Gastrocnemius medialis (tissue), 4 donors: ENCODE data around the gene CBFA2T2. TPM values are rescaled to one million over a fixed set of nuclear protein-coding genes. Genes with fewer than 3 reads are reported as not detected.

Experiments used
- ATAC-seq, 2 donors: fragments of 150-250 bp; one replicate each; pipeline ENCODE4 v1.9.1; 2016
- DNase-seq, 2 donors: peaks; one replicate each; pipeline ENCODE4 v3.0.0-alpha.2; 2019
- H3K27ac ChIP-seq, 4 donors: fragments of 200-600 bp; sonication (generic); 1 replicate in 1 of 4; 2 replicates in 3 of 4; pipeline ENCODE4 v1.5.1; 2016 to 2018; ENCODE audit warnings: mild to moderate bottlenecking in 2 of 4, moderate library complexity in 1 of 4
- H3K27me3 ChIP-seq, 3 donors: fragments of 200-600 bp; sonication (generic) in 2 of 3; 1 replicate in 1 of 3; 2 replicates in 2 of 3; pipeline versions ENCODE4 v1.5.1 to v1.6.0; 2016 to 2019; ENCODE audit warnings: mild to moderate bottlenecking in 1 of 3, moderate library complexity in 1 of 3
- H3K36me3 ChIP-seq, 2 donors: fragments of 200-600 bp; sonication (generic) in 1 of 2; one replicate each; pipeline ENCODE4 v1.5.1; 2017 to 2018
- H3K4me1 ChIP-seq, 2 donors: fragments of 200-600 bp; sonication (generic) in 1 of 2; one replicate each; pipeline ENCODE4 v1.5.1; 2016 to 2017; ENCODE audit warnings: mild to moderate bottlenecking in 2 of 2
- H3K4me3 ChIP-seq, 4 donors: fragments of 200-600 bp; sonication (generic) in 3 of 4; 1 replicate in 1 of 4; 2 replicates in 3 of 4; pipeline ENCODE4 v1.5.1; 2016 to 2019; ENCODE audit warnings: mild to moderate bottlenecking in 2 of 4
- H3K9me3 ChIP-seq, 3 donors: fragments of 200-600 bp; sonication (generic) in 2 of 3; 1 replicate in 1 of 3; 2 replicates in 2 of 3; pipeline ENCODE4 v1.5.1; 2016 to 2019
- POLR2A ChIP-seq, 2 donors: fragments of 450-650 bp; IDR thresholded peaks; one replicate each; pipeline ENCODE4 v1.6.1; 2017; ENCODE audit warnings: antibody characterized with exemption in 2 of 2, mild to moderate bottlenecking in 2 of 2, moderate library complexity in 2 of 2
- in situ Hi-C, 4 donors: fragments of 200-750 bp; cut with MboI; loops; one replicate each; pipeline versions ENCODE4 v1.15.0 to v1.8.0; 2017; ENCODE audit warnings: low sequenced_read_pairs in 4 of 4
- intact Hi-C: fragments of 100-400 bp; cut with DNase I; formaldehyde crosslinking; loops from one replicate; pipeline ENCODE4 v1.15.1; 2023; ENCODE audit warnings: low total_unique reads
- total RNA-seq, 4 donors: library from RNA; depleted of rRNA; stranded (reverse); fragments of >200 nt; gene quantifications; one replicate each; pipeline versions ENCODE4 v1.1.0 to v1.2.3, GENCODE V29; 2016
- TF ChIP-seq, protein P1 (sequence below), 5 experiments: fragments of 450-650 bp in 3 of 5; fragments of 200-600 bp in 2 of 5; sonication (generic) in 2 of 5; IDR thresholded peaks in 4 of 5; conservative IDR thresholded peaks in 1 of 5; 1 replicate in 4 of 5; 2 replicates in 1 of 5; pipeline ENCODE4 v1.5.1; 2016 to 2019; ENCODE audit warnings: antibody characterized with exemption in 5 of 5, mild to moderate bottlenecking in 3 of 5, moderate library complexity in 3 of 5

CBFA2T2 gene
- total RNA-seq, 4 donors from 2014 or later: 6.9 to 8.9 (median 7.9) TPM

DNA sequence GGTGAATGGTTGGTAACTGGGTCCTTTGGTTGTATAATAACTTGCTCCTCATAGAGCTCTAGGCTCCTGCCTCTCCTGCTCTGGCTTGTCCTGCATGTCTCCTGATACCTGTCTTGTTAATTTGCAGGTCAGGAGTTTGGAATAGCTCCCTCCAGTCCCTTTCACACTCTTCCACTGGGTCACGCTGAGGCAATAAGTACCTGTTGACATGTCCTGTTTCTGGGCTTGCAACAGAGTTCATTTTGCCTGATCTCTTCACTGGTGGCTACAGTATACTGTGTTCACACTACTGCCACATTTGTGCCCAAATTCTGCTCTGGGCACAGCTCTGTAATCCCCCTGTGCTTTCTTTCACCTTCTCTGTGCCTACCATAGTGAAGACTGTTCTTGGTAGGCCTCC, 146.9 kb downstream of the CBFA2T2 start:
- intact Hi-C loops (no loop called here), in situ Hi-C loops (no loop called here)
- no peak for DNase-seq
- no peaks in the 10 kb centered on the region for H3K9me3 ChIP-seq
- peaks cover 0 to 4% of the 10 kb centered on the region in 2 donors for H3K4me1 ChIP-seq
- no peak overlapping the region for H3K4me3 ChIP-seq
- H3K27me3 ChIP-seq: no peaks in the 10 kb centered on the region
- H3K36me3 ChIP-seq: peaks cover 0 to 36% of the 10 kb centered on the region in 2 donors
- no peak for ATAC-seq
- no peak overlapping the region for H3K27ac ChIP-seq
- TF ChIP-seq, protein P1, sequence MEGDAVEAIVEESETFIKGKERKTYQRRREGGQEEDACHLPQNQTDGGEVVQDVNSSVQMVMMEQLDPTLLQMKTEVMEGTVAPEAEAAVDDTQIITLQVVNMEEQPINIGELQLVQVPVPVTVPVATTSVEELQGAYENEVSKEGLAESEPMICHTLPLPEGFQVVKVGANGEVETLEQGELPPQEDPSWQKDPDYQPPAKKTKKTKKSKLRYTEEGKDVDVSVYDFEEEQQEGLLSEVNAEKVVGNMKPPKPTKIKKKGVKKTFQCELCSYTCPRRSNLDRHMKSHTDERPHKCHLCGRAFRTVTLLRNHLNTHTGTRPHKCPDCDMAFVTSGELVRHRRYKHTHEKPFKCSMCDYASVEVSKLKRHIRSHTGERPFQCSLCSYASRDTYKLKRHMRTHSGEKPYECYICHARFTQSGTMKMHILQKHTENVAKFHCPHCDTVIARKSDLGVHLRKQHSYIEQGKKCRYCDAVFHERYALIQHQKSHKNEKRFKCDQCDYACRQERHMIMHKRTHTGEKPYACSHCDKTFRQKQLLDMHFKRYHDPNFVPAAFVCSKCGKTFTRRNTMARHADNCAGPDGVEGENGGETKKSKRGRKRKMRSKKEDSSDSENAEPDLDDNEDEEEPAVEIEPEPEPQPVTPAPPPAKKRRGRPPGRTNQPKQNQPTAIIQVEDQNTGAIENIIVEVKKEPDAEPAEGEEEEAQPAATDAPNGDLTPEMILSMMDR (IDR thresholded peaks at IDR 0.05 in 4 of 5, conservative IDR thresholded peaks at IDR 0.05 in 1 of 5): no peak
- no peak for TF ChIP-seq POLR2A (IDR thresholded peaks at IDR 0.05)

- no peaks in the 10 kb centered on the region for H3K27me3 ChIP-seq
- no peaks in the 10 kb centered on the region for H3K9me3 ChIP-seq
- ATAC-seq (no peak), DNase-seq (no peak)
- H3K36me3 ChIP-seq: peaks cover 0 to 58% of the 10 kb centered on the region in 2 donors
- H3K4me1 ChIP-seq: peaks cover 0 to 3% of the 10 kb centered on the region in 2 donors
- in situ Hi-C loops (no loop called here), intact Hi-C loops (no loop called here)
- no peak overlapping the region for H3K4me3 ChIP-seq
- no peak overlapping the region for H3K27ac ChIP-seq
- TF ChIP-seq, protein P1 (IDR thresholded peaks at IDR 0.05 in 4 of 5, conservative IDR thresholded peaks at IDR 0.05 in 1 of 5): no peak
- no peak for TF ChIP-seq POLR2A (IDR thresholded peaks at IDR 0.05)
Observed at GRCh38 chr20:33640287-33640686, 150.4 kb downstream of the CBFA2T2 start.

DNA sequence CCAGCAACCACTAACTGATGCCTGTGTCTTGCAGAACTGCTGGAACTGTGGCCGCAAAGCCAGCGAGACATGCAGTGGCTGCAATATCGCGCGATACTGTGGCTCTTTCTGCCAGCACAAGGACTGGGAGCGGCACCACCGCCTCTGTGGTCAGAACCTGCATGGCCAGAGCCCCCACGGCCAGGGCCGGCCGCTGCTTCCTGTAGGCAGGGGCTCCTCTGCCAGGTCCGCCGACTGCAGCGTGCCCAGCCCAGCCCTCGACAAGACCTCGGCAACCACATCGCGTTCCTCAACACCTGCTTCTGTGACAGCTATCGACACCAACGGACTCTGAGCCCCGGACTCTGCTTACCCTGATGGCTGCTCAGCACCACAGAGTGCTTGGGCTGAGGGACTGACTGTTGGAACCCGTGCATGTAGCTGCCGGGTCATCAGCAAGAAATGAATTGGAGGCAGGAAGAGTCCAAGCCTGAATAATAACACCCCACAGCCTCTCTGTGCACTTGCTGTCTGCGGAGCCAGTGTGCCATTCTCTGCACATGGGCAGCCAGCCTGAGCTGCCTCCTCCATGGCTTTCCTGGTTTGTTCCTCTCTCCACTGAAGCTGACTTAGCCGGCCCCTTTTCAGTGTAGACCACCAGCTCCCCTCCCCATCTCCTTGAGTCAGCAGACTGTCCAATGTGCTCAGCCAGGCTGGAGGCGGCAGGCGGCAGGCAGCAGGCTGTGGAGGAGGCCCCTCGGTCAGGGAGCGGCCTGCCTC, 154.6 kb downstream of the CBFA2T2 start:
- TF ChIP-seq, protein P1 (IDR thresholded peaks at IDR 0.05 in 4 of 5, conservative IDR thresholded peaks at IDR 0.05 in 1 of 5): no peak
- no peak for TF ChIP-seq POLR2A (IDR thresholded peaks at IDR 0.05)
- Histone ChIP-seq H3K27me3 (no peaks in the 10 kb centered on the region), H3K27ac (no peak overlapping the region), H3K4me1 (peaks cover 11 to 23% of the 10 kb centered on the region in 2 donors), H3K36me3 (peaks cover 0 to 47% of the 10 kb centered on the region in 2 donors), H3K4me3 (no peak overlapping the region), H3K9me3 (no peaks in the 10 kb centered on the region)
- intact Hi-C loops: no loop called here
- in situ Hi-C loops: no loop called here
- no peak for DNase-seq
- ATAC-seq: no peak

GRCh38 chr20:33645072-33645358, 155.1 kb downstream of the CBFA2T2 start:
- TF ChIP-seq POLR2A (IDR thresholded peaks at IDR 0.05): no peak
- TF ChIP-seq, protein P1 (IDR thresholded peaks at IDR 0.05 in 4 of 5, conservative IDR thresholded peaks at IDR 0.05 in 1 of 5): no peak
- DNase-seq (no peak), ATAC-seq (no peak)
- Histone ChIP-seq H3K27ac (no peak overlapping the region), H3K36me3 (peaks cover 0 to 46% of the 10 kb centered on the region in 2 donors), H3K4me3 (no peak overlapping the region), H3K27me3 (no peaks in the 10 kb centered on the region), H3K9me3 (no peaks in the 10 kb centered on the region), H3K4me1 (peaks cover 13 to 25% of the 10 kb centered on the region in 2 donors)
- in situ Hi-C loops (no loop called here), intact Hi-C loops (no loop called here)

DNA sequence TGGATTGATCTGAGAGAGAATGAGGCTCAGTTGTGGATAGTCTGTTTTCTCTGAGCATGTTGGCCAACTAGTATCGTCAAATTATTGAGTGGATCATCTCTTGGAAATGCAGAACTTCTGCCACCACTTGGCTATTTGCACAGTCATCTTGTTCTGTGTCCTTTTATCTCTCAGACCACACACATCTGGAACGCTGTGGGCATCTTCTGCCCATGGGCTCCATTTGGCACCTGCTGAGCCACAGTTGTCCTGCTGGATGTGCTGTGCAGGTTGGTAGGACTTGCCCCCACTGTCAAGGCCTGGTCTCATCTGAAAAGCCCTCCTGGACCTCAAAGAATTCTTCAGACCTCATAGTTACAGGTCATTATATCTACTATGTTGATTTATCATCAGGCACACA, 155.5 kb downstream of the CBFA2T2 start:
- DNase-seq (no peak), ATAC-seq (no peak)
- H3K4me1 ChIP-seq: peaks cover 13 to 25% of the 10 kb centered on the region in 2 donors
- H3K27ac ChIP-seq: no peak overlapping the region
- peaks cover 0 to 42% of the 10 kb centered on the region in 2 donors for H3K36me3 ChIP-seq
- H3K4me3 ChIP-seq: no peak overlapping the region
- no peaks in the 10 kb centered on the region for H3K9me3 ChIP-seq
- TF ChIP-seq, protein P1 (IDR thresholded peaks at IDR 0.05 in 4 of 5, conservative IDR thresholded peaks at IDR 0.05 in 1 of 5): no peak
- no peak for TF ChIP-seq POLR2A (IDR thresholded peaks at IDR 0.05)
- in situ Hi-C loops: no loop called here
- H3K27me3 ChIP-seq: no peaks in the 10 kb centered on the region
- intact Hi-C loops: no loop called here
